ENCODE measurements around the gene SIRT1. TPM values are rescaled to one million over a fixed set of nuclear protein-coding genes. Genes with fewer than 3 reads are reported as not detected.

Gene SIRT1
- total RNA-seq, 2 experiments from 2014 or later: 57.6 to 62.9 TPM

DNA sequence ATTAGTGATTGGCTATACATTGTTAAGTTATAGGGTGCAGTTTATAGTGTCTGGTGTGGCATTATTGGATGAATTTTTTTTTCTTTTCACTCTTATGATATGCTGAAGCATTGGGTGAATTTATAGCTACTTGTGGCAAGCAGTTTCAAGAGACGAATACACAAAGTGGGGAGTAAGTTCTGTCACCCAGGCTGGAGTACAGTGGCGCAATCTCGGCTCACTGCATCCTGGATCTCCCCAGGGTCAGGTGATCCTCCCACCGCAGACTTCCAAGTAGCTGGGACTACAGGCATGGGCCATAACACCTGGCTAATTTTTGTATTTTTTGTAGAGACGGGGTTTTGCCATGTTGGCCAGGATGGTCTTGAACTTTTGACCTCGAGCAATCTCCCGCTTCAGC is 6.3 kb upstream of the SIRT1 start:
- H3K9me3 ChIP-seq (ENCODE audit: control insufficient read depth in 1 of 2, insufficient read depth in 1 of 2, low read length in 2 of 2): no peaks in the 10 kb centered on the region
- H3K27ac ChIP-seq (ENCODE audit: low read depth in 1 of 2, low read length in 2 of 2): no peak overlapping the region
- ChIA-PET CTCF (interaction anchor here (0.9 kb wide), 1 partner anchor 23 kb away, joined by 5 read pairs; no protein-coding TSS in a partner anchor), POLR2A (interaction anchor here (0.6 kb wide), 1 partner anchor 455 kb away, joined by 4 read pairs; no protein-coding TSS in a partner anchor)
- no peaks in the 10 kb centered on the region for H3K36me3 Mint-ChIP-seq (ENCODE audit: low read depth)
- ATAC-seq (ENCODE audit: poor library complexity) (no peak), DNase-seq (no peak)
- no peaks in the 10 kb centered on the region for H3K36me3 ChIP-seq (ENCODE audit: insufficient read depth, low read length)
- no peak overlapping the region for H3K4me3 ChIP-seq (ENCODE audit: low read length)
- H3K4me1 Mint-ChIP-seq (ENCODE audit: low read depth): no peaks in the 10 kb centered on the region
- TF ChIP-seq, protein P1, sequence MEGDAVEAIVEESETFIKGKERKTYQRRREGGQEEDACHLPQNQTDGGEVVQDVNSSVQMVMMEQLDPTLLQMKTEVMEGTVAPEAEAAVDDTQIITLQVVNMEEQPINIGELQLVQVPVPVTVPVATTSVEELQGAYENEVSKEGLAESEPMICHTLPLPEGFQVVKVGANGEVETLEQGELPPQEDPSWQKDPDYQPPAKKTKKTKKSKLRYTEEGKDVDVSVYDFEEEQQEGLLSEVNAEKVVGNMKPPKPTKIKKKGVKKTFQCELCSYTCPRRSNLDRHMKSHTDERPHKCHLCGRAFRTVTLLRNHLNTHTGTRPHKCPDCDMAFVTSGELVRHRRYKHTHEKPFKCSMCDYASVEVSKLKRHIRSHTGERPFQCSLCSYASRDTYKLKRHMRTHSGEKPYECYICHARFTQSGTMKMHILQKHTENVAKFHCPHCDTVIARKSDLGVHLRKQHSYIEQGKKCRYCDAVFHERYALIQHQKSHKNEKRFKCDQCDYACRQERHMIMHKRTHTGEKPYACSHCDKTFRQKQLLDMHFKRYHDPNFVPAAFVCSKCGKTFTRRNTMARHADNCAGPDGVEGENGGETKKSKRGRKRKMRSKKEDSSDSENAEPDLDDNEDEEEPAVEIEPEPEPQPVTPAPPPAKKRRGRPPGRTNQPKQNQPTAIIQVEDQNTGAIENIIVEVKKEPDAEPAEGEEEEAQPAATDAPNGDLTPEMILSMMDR (IDR thresholded peaks at IDR 0.05): no peak
- no peaks in the 10 kb centered on the region for H3K27me3 ChIP-seq (ENCODE audit: control insufficient read depth in 1 of 2, insufficient read depth in 2 of 2, low read length in 2 of 2)
- H3K27me3 Mint-ChIP-seq: no peaks in the 10 kb centered on the region
- H3K4me3 Mint-ChIP-seq: no peak overlapping the region
- H3K9me3 Mint-ChIP-seq: no peaks in the 10 kb centered on the region
- H3K4me1 ChIP-seq (ENCODE audit: insufficient read depth, low read length): no peaks in the 10 kb centered on the region
- intact Hi-C loops (cut with DNase I, micrococcal nuclease): no loop called here
- no peak overlapping the region for H3K27ac Mint-ChIP-seq

- ChIA-PET POLR2A (interaction anchor here (0.6 to 4.7 kb wide), 8 partner anchors 9 to 1239 kb away, joined by 3 to 50 read pairs (median 16); partner anchors contain the start of genes CCAR1, HERC4, HNRNPH3 and PBLD), CTCF (interaction anchor here (0.8 to 1.1 kb wide), 2 partner anchors 15 to 28 kb away, joined by 3 to 4 read pairs; no protein-coding TSS in a partner anchor)
- ATAC-seq (ENCODE audit: poor library complexity) (peak; percentile 5), DNase-seq (peak in 3 of 14 experiments; percentile 6 to 23 (median 20))
- Mint-ChIP-seq H3K36me3 (ENCODE audit: low read depth) (peaks cover 39% of the 10 kb centered on the region), H3K27me3 (no peaks in the 10 kb centered on the region), H3K9me3 (no peaks in the 10 kb centered on the region), H3K4me3 (peak overlapping the region; percentile 95), H3K4me1 (ENCODE audit: low read depth) (peaks cover 40% of the 10 kb centered on the region), H3K27ac (peak overlapping the region; percentile 91)
- Histone ChIP-seq H3K27me3 (ENCODE audit: control insufficient read depth in 1 of 2, insufficient read depth in 2 of 2, low read length in 2 of 2) (no peaks in the 10 kb centered on the region), H3K27ac (ENCODE audit: low read depth in 1 of 2, low read length in 2 of 2) (peak overlapping the region; percentile 78 to 82), H3K4me1 (ENCODE audit: insufficient read depth, low read length) (peaks cover 24% of the 10 kb centered on the region), H3K36me3 (ENCODE audit: insufficient read depth, low read length) (peaks cover 21% of the 10 kb centered on the region), H3K4me3 (ENCODE audit: low read length) (peak overlapping the region; percentile 87), H3K9me3 (ENCODE audit: control insufficient read depth in 1 of 2, insufficient read depth in 1 of 2, low read length in 2 of 2) (no peaks in the 10 kb centered on the region)
- intact Hi-C loops (cut with DNase I, micrococcal nuclease): loop anchor here (2.0 to 10.0 kb wide), 5 partner anchors 33 to 1071 kb away; partner anchors contain the start of genes HERC4 (in 2 of the 2) and DDX21 (in 1 of the 2)
- TF ChIP-seq, protein P1 (IDR thresholded peaks at IDR 0.05): no peak
Measured at GRCh38 chr10:67883710-67884312, 645 bp upstream of the SIRT1 start.

DNA sequence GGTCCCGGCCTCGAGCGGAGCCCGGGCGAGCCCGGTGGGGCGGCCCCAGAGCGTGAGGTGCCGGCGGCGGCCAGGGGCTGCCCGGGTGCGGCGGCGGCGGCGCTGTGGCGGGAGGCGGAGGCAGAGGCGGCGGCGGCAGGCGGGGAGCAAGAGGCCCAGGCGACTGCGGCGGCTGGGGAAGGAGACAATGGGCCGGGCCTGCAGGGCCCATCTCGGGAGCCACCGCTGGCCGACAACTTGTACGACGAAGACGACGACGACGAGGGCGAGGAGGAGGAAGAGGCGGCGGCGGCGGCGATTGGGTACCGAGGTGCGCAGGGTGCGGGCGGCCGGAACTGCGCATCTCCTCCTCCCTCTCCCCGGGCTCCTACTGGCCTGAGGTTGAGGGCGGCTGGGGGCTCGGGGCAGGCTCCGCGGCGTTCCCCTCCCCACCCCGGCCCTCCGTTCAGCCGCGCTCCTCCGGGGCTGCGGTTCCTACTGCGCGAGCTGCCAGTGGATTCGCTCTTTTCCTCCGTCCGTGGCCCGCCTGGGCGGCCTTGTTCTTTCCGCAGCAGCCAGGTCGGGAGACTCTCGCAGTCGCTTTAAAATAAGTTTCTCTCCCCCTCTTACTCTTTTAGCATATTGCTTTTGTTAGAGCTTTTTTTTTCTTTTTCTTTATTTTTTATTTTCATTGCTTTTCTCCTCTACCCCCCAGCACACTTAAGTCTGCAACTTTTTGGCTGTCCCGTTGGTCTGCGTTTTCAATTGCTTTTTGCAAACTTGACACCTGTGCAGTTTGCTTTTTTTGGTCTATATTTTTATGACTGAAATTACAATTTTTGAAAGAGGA is 600 bp downstream of the SIRT1 start:
- Mint-ChIP-seq H3K36me3 (ENCODE audit: low read depth) (peaks cover 50% of the 10 kb centered on the region), H3K4me1 (ENCODE audit: low read depth) (peaks cover 51% of the 10 kb centered on the region), H3K4me3 (peak overlapping the region; percentile 94), H3K9me3 (no peaks in the 10 kb centered on the region), H3K27ac (peak overlapping the region; percentile 91), H3K27me3 (no peaks in the 10 kb centered on the region)
- peak overlapping the region; percentile 87 for H3K4me3 ChIP-seq (ENCODE audit: low read length)
- peaks cover 24% of the 10 kb centered on the region for H3K4me1 ChIP-seq (ENCODE audit: insufficient read depth, low read length)
- H3K9me3 ChIP-seq (ENCODE audit: control insufficient read depth in 1 of 2, insufficient read depth in 1 of 2, low read length in 2 of 2): no peaks in the 10 kb centered on the region
- ChIA-PET POLR2A (interaction anchor here (0.6 to 4.7 kb wide), 13 partner anchors 20 to 463 kb away, joined by 3 to 50 read pairs (median 6); partner anchors contain the start of genes HERC4, HNRNPH3 and PBLD), CTCF (interaction anchor here (0.5 to 0.9 kb wide), 2 partner anchors 30 to 206 kb away, joined by 3 read pairs; no protein-coding TSS in a partner anchor)
- H3K27ac ChIP-seq (ENCODE audit: low read depth in 1 of 2, low read length in 2 of 2): peak overlapping the region; percentile 68 to 78
- peak; percentile 55 to 90 (median 74) for DNase-seq
- intact Hi-C loops (cut with DNase I, micrococcal nuclease): loop anchor here (1.0 to 10.0 kb wide), 6 partner anchors 30 to 1070 kb away; partner anchors contain the start of genes HERC4 (in 2 of the 2) and DDX21 (in 1 of the 2)
- peaks cover 33% of the 10 kb centered on the region for H3K36me3 ChIP-seq (ENCODE audit: insufficient read depth, low read length)
- H3K27me3 ChIP-seq (ENCODE audit: control insufficient read depth in 1 of 2, insufficient read depth in 2 of 2, low read length in 2 of 2): no peaks in the 10 kb centered on the region
- ATAC-seq (ENCODE audit: poor library complexity): peak; percentile 71
- TF ChIP-seq, protein P1 (IDR thresholded peaks at IDR 0.05): no peak
